Measurements from ENCODE around the gene PLSCR4.

GRCh38 chr3:146280864-146281263 lies 30.0 kb upstream of the PLSCR4 start:
- TF ChIP-seq CTCF (IDR thresholded peaks at IDR 0.05) = no peak
- no peak for TF ChIP-seq EP300 (IDR thresholded peaks at IDR 0.05)
- TF ChIP-seq POLR2A (IDR thresholded peaks at IDR 0.05) = no peak
- TF ChIP-seq POLR2AphosphoS5 (IDR thresholded peaks at IDR 0.05) = no peak
